BE2C (cell line): ENCODE measurements around the gene TMEFF2.

ENCODE experiments used
- DNase-seq: peaks from one replicate; pipeline ENCODE4 v3.0.0-alpha.2; 2020
- H3K27me3 ChIP-seq: fragments of 250-450 bp; sonication (Bioruptor Pico); 2 replicates; pipeline ENCODE4 v1.5.1; 2020; ENCODE audit warnings: mild to moderate bottlenecking
- H3K36me3 ChIP-seq: fragments of 250-450 bp; sonication (Bioruptor Pico); 2 replicates; pipeline ENCODE4 v1.5.1; 2020; ENCODE audit warnings: mild to moderate bottlenecking
- H3K4me1 ChIP-seq: fragments of 250-450 bp; sonication (Bioruptor Pico); 2 replicates; pipeline ENCODE4 v1.5.1; 2020
- H3K4me3 ChIP-seq: 2 replicates; pipeline ENCODE4 v1.5.1; 2011; ENCODE audit warnings: low read depth, low read length
- H3K9me3 ChIP-seq: fragments of 250-450 bp; sonication (Bioruptor Pico); 2 replicates; pipeline ENCODE4 v1.5.1; 2020
- CTCF ChIP-seq: IDR thresholded peaks from 2 replicates; pipeline ENCODE4 v1.5.1; 2012; ENCODE audit warnings: mild to moderate bottlenecking, low read depth, low read length

TMEFF2 gene

GRCh38 chr2:192035731-192036442, 158.8 kb downstream of the TMEFF2 start:
- Histone ChIP-seq H3K36me3 (no peaks in the 10 kb centered on the region), H3K27me3 (no peaks in the 10 kb centered on the region), H3K4me3 (no peak overlapping the region), H3K9me3 (no peaks in the 10 kb centered on the region), H3K4me1 (peaks cover 4% of the 10 kb centered on the region; the same call in 1 of the 2 replicates)
- no peak for TF ChIP-seq CTCF
- no peak for DNase-seq

DNA sequence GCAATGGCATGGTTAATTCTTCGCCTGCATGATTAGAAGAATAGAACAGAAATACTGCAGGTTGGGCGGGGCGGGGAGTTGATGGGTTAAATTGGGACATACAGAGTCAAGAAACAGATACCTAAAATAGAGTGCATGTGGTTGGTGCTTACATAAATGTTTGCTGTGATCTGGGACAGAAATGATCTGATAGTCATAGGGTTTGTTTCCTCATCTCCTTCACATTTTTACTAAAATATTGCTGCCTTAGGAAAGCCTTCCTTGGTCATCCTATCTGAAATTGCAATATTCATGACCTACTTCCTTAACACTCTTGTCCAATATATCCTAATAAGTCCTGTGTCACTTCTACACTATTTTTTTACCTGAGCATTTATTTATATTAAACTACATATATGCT, 163.9 kb downstream of the TMEFF2 start:
- no peaks in the 10 kb centered on the region; the same call in 1 of the 2 replicates for H3K4me1 ChIP-seq
- no peak for TF ChIP-seq CTCF
- no peak overlapping the region for H3K4me3 ChIP-seq
- H3K9me3 ChIP-seq, result no peaks in the 10 kb centered on the region
- no peaks in the 10 kb centered on the region for H3K27me3 ChIP-seq
- DNase-seq, result no peak
- no peaks in the 10 kb centered on the region for H3K36me3 ChIP-seq

GRCh38 chr2:192030289-192030688, 164.4 kb downstream of the TMEFF2 start:
- Histone ChIP-seq H3K4me3 (no peak overlapping the region), H3K9me3 (no peaks in the 10 kb centered on the region), H3K36me3 (no peaks in the 10 kb centered on the region), H3K27me3 (no peaks in the 10 kb centered on the region), H3K4me1 (no peaks in the 10 kb centered on the region)
- DNase-seq, result no peak
- no peak for TF ChIP-seq CTCF

DNA sequence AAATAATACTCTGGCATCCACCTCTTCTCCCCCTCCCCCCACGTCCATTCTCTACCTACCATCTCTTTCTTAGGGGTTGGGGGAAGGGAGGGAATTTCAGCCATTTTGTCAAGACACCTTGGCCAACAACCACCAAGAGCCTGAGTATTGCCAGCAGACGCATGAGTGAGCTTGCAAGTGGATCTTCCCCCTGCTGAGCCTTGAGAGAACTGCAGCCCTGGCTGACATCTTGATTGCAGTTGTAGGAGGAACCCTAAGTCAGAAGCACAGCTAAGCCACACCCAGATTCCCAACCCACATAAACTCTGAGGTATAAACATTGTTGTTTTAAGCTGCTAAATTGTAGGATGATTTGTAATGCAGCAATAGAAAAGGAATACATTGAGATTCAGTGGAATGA, 165.6 kb downstream of the TMEFF2 start:
- TF ChIP-seq CTCF, result peak; percentile 64
- no peaks in the 10 kb centered on the region for H3K4me1 ChIP-seq
- no peaks in the 10 kb centered on the region for H3K9me3 ChIP-seq
- H3K36me3 ChIP-seq, result no peaks in the 10 kb centered on the region
- no peaks in the 10 kb centered on the region for H3K27me3 ChIP-seq
- DNase-seq, result peak; percentile 30
- H3K4me3 ChIP-seq, result no peak overlapping the region

DNA sequence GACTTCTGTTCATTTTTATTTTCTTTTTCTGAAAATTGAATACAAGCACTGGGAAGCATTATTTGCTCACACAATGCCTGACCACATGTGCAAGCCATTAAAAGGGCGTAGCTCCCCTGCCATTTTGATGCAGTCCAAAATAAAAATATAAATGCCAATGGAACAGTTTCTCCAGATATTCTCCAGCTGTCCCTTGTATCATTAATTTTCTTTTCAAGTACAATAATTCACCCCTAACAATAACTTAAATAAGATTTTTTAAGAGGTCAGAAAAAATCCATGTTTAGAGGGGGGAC, 168.0 kb downstream of the TMEFF2 start:
- H3K36me3 ChIP-seq, result no peaks in the 10 kb centered on the region
- H3K4me1 ChIP-seq, result no peaks in the 10 kb centered on the region
- no peaks in the 10 kb centered on the region for H3K27me3 ChIP-seq
- no peak for DNase-seq
- no peak overlapping the region for H3K4me3 ChIP-seq
- H3K9me3 ChIP-seq, result no peaks in the 10 kb centered on the region
- TF ChIP-seq CTCF, result no peak

DNA sequence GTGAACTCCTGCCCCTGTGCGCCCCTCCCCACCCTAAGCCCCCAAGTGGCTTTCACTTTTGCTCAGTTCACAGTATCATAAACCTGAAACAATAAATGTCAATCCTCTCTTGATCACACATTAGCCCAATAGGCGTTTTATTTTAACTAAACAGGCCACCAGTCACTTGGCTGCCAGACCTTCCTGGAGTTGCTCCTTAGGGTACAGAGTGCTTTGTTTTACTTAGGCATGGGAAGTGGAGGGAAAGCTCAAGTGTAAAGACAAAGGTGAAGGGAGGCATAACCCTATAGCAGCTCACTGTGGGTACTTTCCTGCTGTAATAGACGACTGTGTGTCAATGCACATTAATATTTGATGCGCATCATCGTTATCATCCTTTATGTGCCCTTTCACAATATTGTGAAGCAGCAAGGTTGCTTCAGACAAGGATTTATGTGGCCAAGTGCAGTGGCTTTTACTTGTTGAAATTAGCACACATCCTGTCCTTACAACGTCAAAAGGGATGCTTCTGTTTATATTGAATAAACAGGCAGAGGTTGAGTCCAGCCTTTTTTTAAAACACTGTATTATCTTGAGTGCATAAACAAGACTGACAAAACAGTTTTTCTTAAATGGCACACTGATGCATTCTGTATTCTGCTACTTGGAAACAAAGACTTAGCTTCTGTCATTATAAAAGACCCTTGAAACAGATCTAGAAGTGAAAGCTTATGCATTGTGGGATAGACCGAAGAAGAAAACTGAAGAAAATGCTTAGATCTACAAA, 168.5 kb downstream of the TMEFF2 start:
- no peak for TF ChIP-seq CTCF
- DNase-seq, result no peak
- Histone ChIP-seq H3K4me1 (no peaks in the 10 kb centered on the region), H3K36me3 (no peaks in the 10 kb centered on the region), H3K4me3 (no peak overlapping the region), H3K9me3 (no peaks in the 10 kb centered on the region), H3K27me3 (no peaks in the 10 kb centered on the region)
